ENCODE measurements around the gene PHF24. TPM values are rescaled to one million over a fixed set of nuclear protein-coding genes. Genes with fewer than 3 reads are reported as not detected.

PHF24 gene
- total RNA-seq, 1 experiment from 2014 or later, result not detected

- H3K4me1 ChIP-seq (replicated peaks; ENCODE audit: insufficient read depth), result peaks cover 7% of the 10 kb centered on the region; the same call in 1 of the 2 replicates
- POLR2A ChIA-PET (ENCODE audit: unreplicated experiment), result no interaction called here
- no peaks in the 10 kb centered on the region for H3F3A ChIP-seq (ENCODE audit: insufficient read depth, low read depth)
- H3K9me2 ChIP-seq (ENCODE audit: insufficient read depth), result no peaks in the 10 kb centered on the region
- H3K36me3 ChIP-seq (ENCODE audit: low read depth), result no peaks in the 10 kb centered on the region
- H2AFZ ChIP-seq, result no peak overlapping the region
- TF ChIP-seq EZH2 (IDR thresholded peaks at IDR 0.05; ENCODE audit: low read depth), result no peak
- TF ChIP-seq CTCF (conservative IDR thresholded peaks at IDR 0.05), result no peak
- H3K4me3 ChIP-seq, result peak overlapping the region; percentile 57; the same call in 1 of the 2 replicates
- H3K27me3 ChIP-seq (ENCODE audit: insufficient read depth, low read depth), result no peaks in the 10 kb centered on the region
- H3K4me2 ChIP-seq, result peak overlapping the region; percentile 87
- no peaks in the 10 kb centered on the region for H3K9me3 ChIP-seq (ENCODE audit: insufficient read depth, low read depth)
- TSS peak; percentile 47 for BruUV-seq (replicated peaks)
- no peak overlapping the region for H3K27ac ChIP-seq
- no peaks in the 10 kb centered on the region for H4K20me1 ChIP-seq (ENCODE audit: insufficient read depth)
- DNase-seq, result no peak
- intact Hi-C loops (cut with micrococcal nuclease; ENCODE audit: unreplicated experiment), result loop anchor here (2.0 to 5.0 kb wide), 2 partner anchors 64 to 84 kb away; partner anchors contain the start of gene VCP
- H3K79me2 ChIP-seq (ENCODE audit: low read depth), result no peaks in the 10 kb centered on the region
- CTCF ChIA-PET, result no interaction called here
These were observed 30.3 kb downstream of the PHF24 start for GRCh38 chr9:34988218-34989002.

- H3K4me3 ChIP-seq, result peak within 1 kb of the TSS; percentile 57
- H3K79me2 ChIP-seq (ENCODE audit: low read depth), result no peaks in the 10 kb centered on the region
- no TSS peak for BruUV-seq (replicated peaks)
- TF ChIP-seq CTCF (conservative IDR thresholded peaks at IDR 0.05), result no peak
- no peaks in the 10 kb centered on the region for H3K27me3 ChIP-seq (ENCODE audit: insufficient read depth, low read depth)
- POLR2A ChIA-PET (ENCODE audit: unreplicated experiment), result no interaction called here
- H3F3A ChIP-seq (ENCODE audit: insufficient read depth, low read depth), result no peaks in the 10 kb centered on the region
- H3K4me2 ChIP-seq, result peak within 1 kb of the TSS; percentile 87
- intact Hi-C loops (cut with micrococcal nuclease; ENCODE audit: unreplicated experiment), result loop anchor here (2.0 to 5.0 kb wide), 2 partner anchors 64 to 83 kb away; partner anchors contain the start of gene VCP
- no peak within 1 kb of the TSS for H3K27ac ChIP-seq
- H3K4me1 ChIP-seq (replicated peaks; ENCODE audit: insufficient read depth), result peaks cover 7% of the 10 kb centered on the region; the same call in 1 of the 2 replicates
- no peaks in the 10 kb centered on the region for H4K20me1 ChIP-seq (ENCODE audit: insufficient read depth)
- no peaks in the 10 kb centered on the region for H3K9me3 ChIP-seq (ENCODE audit: insufficient read depth, low read depth)
- DNase-seq, result peak; percentile 84 to 92
- CTCF ChIA-PET, result interaction anchor here (0.6 kb wide), 2 partner anchors 90 to 217 kb away, joined by 3 to 6 read pairs; no protein-coding TSS in a partner anchor
- no peaks in the 10 kb centered on the region for H3K36me3 ChIP-seq (ENCODE audit: low read depth)
- H3K9me2 ChIP-seq (ENCODE audit: insufficient read depth), result no peaks in the 10 kb centered on the region
- peak within 1 kb of the TSS; percentile 76 for H2AFZ ChIP-seq
These were observed 31.2 kb downstream of the PHF24 start, which contains the start of gene DNAJB5 for GRCh38 chr9:34989003-34989945. TSS of gene DNAJB5 (plus strand) at chr9:34989745. CDS start at chr9:34990631, 886 bp downstream.

All from PC-9 (cell line).